Endothelial cell of umbilical vein (primary cell): ENCODE results near the gene VPS16. TPM values are rescaled to one million over a fixed set of nuclear protein-coding genes. Genes with fewer than 3 reads are reported as not detected.

Experiments used
- BruUV-seq: library from RNA; stranded (reverse); fragments of 400-500 nt; replicated peaks from 2 replicates; lab custom pipeline; 2021; lab: Mats Ljungman, UMichigan
- CTCF ChIA-PET: fragments of 300-600, 350-600 bp; sonication (Branson Sonifier 250); formaldehyde crosslinking; loops from one replicate; lab custom pipeline; 2021; ENCODE audit warnings: antibody characterized with exemption, inconsistent platforms; lab: Charles Lee
- POLR2A ChIA-PET: fragments of 300-600, 350-600 bp; sonication (Branson Sonifier 250); formaldehyde crosslinking; loops from one replicate; lab custom pipeline; 2021; ENCODE audit warnings: antibody characterized with exemption, inconsistent platforms; lab: Charles Lee
- DNase-seq: peaks from one replicate; pipeline ENCODE4 v3.0.0-alpha.2; 2011; ENCODE audit warnings: low read depth, low spot score
- FAIRE-seq: peaks from 2 replicates; lab custom pipeline; 2011; peaks lifted over from hg19 to GRCh38; lab: Jason Lieb, UNC
- H2AFZ ChIP-seq: 2 replicates; pipeline ENCODE4 v1.6.0; 2012; ENCODE audit warnings: low read depth, low read length, control low read depth, inconsistent platforms
- H3K27ac ChIP-seq: 2 replicates; pipeline ENCODE4 v1.5.1; 2011; ENCODE audit warnings: low read depth, mild to moderate bottlenecking, control low read depth, low read length, moderate library complexity; ENCODE audit not compliant: insufficient read depth
- H3K27me3 ChIP-seq, 2 experiments: 2 replicates each; pipeline versions ENCODE4 v1.6.0 to v1.6.1; 2011; ENCODE audit warnings: low read length in 2 of 2, mixed read lengths in 1 of 2; ENCODE audit not compliant: control insufficient read depth in 2 of 2, insufficient read depth in 2 of 2
- H3K36me3 ChIP-seq, 2 experiments: 2 replicates in 1 of 2; 3 replicates in 1 of 2; pipeline ENCODE4 v1.5.1; 2011; ENCODE audit warnings: low read length in 2 of 2, mild to moderate bottlenecking in 1 of 2, moderate library complexity in 1 of 2; ENCODE audit not compliant: control insufficient read depth in 2 of 2, insufficient read depth in 2 of 2; ENCODE audit errors: extremely low read depth in 1 of 2
- H3K4me1 ChIP-seq: 3 replicates; pipeline ENCODE4 v1.5.1; 2011; ENCODE audit warnings: mild to moderate bottlenecking, low read length; ENCODE audit not compliant: control insufficient read depth, insufficient read depth; ENCODE audit errors: extremely low read depth
- H3K4me2 ChIP-seq: 2 replicates; pipeline ENCODE4 v1.6.1; 2011; ENCODE audit warnings: low read length, control low read depth, mixed read lengths; ENCODE audit not compliant: insufficient read depth
- H3K4me3 ChIP-seq, 3 experiments: fragments of 200-600 bp in 1 of 3; sonication (generic), shearing (Covaris generic) in 1 of 3; replicated peaks in 1 of 3; 2 replicates each; pipeline ENCODE4 v1.5.1; 2011 to 2016; ENCODE audit warnings: control low read depth in 3 of 3, low read length in 3 of 3, mild to moderate bottlenecking in 2 of 3, inconsistent platforms in 1 of 3, low read depth in 1 of 3, moderate library complexity in 1 of 3; ENCODE audit not compliant: insufficient read depth in 1 of 3
- H3K79me2 ChIP-seq: 2 replicates; pipeline ENCODE4 v1.6.0; 2012; ENCODE audit warnings: low read length, inconsistent platforms; ENCODE audit not compliant: control insufficient read depth, insufficient read depth
- H3K9ac ChIP-seq: replicated peaks from 2 replicates; pipeline ENCODE3; 2011; ENCODE audit warnings: low read length, control low read depth; ENCODE audit not compliant: insufficient read depth; ENCODE audit errors: extremely low read depth
- H3K9me1 ChIP-seq: replicated peaks from 3 replicates; pipeline ENCODE4 v1.6.0; 2011; ENCODE audit warnings: mild to moderate bottlenecking, low read length; ENCODE audit not compliant: control insufficient read depth, insufficient read depth; ENCODE audit errors: extremely low read depth
- H3K9me3 ChIP-seq: replicated peaks from 2 replicates; pipeline ENCODE4 v1.5.1; 2012; ENCODE audit warnings: low read length, inconsistent platforms; ENCODE audit not compliant: control insufficient read depth, insufficient read depth
- H4K20me1 ChIP-seq: replicated peaks from 2 replicates; pipeline ENCODE3; 2011; ENCODE audit warnings: mild to moderate bottlenecking, low read length; ENCODE audit not compliant: control insufficient read depth, insufficient read depth; ENCODE audit errors: extremely low read depth
- CTCF ChIP-seq, 2 donors: IDR thresholded peaks; 1 replicate in 1 of 2; 2 replicates in 1 of 2; pipeline ENCODE4 v1.5.1; 2011; ENCODE audit warnings: low read length in 2 of 2, mild to moderate bottlenecking in 2 of 2, moderate library complexity in 2 of 2, control low read depth in 1 of 2, inconsistent platforms in 1 of 2, low read depth in 1 of 2; ENCODE audit not compliant: insufficient read depth in 1 of 2; ENCODE audit errors: extremely low read depth in 1 of 2
- FOS ChIP-seq: IDR thresholded peaks from 2 replicates; pipeline ENCODE4 v1.6.1; 2011; ENCODE audit warnings: mild to moderate bottlenecking, low read length, moderate library complexity, borderline replicate concordance; ENCODE audit not compliant: insufficient read depth
- GATA2 ChIP-seq: IDR thresholded peaks from 2 replicates; pipeline ENCODE4 v1.7.0; 2011; ENCODE audit warnings: low read depth, mild to moderate bottlenecking, moderate library complexity, mixed read lengths, low read length; ENCODE audit not compliant: insufficient read length, insufficient read depth
- JUN ChIP-seq: IDR thresholded peaks from 2 replicates; pipeline ENCODE4 v1.6.1; 2011; ENCODE audit warnings: borderline replicate concordance, low read depth; ENCODE audit not compliant: insufficient read length, insufficient read depth
- MAX ChIP-seq: IDR thresholded peaks from 2 replicates; pipeline ENCODE4 v1.6.1; 2011; ENCODE audit not compliant: insufficient read depth, insufficient read length
- MYC ChIP-seq: IDR thresholded peaks from one replicate; pipeline ENCODE4 v1.6.1; 2011; ENCODE audit warnings: mild to moderate bottlenecking, low read depth, low read length
- POLR2A ChIP-seq: IDR thresholded peaks from 2 replicates; pipeline ENCODE4 v1.6.1; 2012; ENCODE audit warnings: low read depth, mild to moderate bottlenecking, control low read depth, low read length
- POLR2AphosphoS5 ChIP-seq: IDR thresholded peaks from 2 replicates; pipeline ENCODE4 v1.6.1; 2012; ENCODE audit warnings: low read depth, mild to moderate bottlenecking, control low read depth, low read length, moderate library complexity; ENCODE audit not compliant: insufficient read depth
- dilution Hi-C: fragments of 300-500 bp; cut with MboI; formaldehyde crosslinking; loops from one replicate; pipeline ENCODE4 v1.15.0; 2019; ENCODE audit warnings: low sequenced_read_pairs; ENCODE audit not compliant: extremely low pct_ligation_motif_present
- intact Hi-C: fragments of 100-400 bp; cut with micrococcal nuclease; formaldehyde crosslinking; loops from one replicate; pipeline ENCODE4 v1.10.0; 2022
- polyA plus RNA-seq, 4 experiments: library from polyadenylated mRNA; depleted of rRNA in 3 of 4; stranded (reverse) in 3 of 4; unstranded in 1 of 4; fragments of >200 nt; gene quantifications; 2 replicates each; pipeline versions ENCODE4 v1.2.1 to v1.2.3, GENCODE V29; 2011 to 2012; ENCODE audit warnings: missing spikeins in 1 of 4
- total RNA-seq: library from RNA; stranded (reverse); gene quantifications from 2 replicates; pipeline ENCODE4 v1.2.3, GENCODE V29; 2021

Gene VPS16
- total and polyA plus RNA-seq, 2 donors (not counting 3 experiments of a cell fraction or from before 2014, with no cell fraction given) = 37.6 to 42.3 TPM

- CTCF ChIA-PET = no interaction called here
- FAIRE-seq (no peak), DNase-seq (no peak)
- H3K9ac ChIP-seq = no peak overlapping the region
- no peaks in the 10 kb centered on the region for H3K9me3 ChIP-seq
- H3K79me2 ChIP-seq = no peaks in the 10 kb centered on the region
- BruUV-seq = no TSS peak
- H3K4me3 ChIP-seq = no peak overlapping the region
- dilution Hi-C loops (no loop called here), intact Hi-C loops (no loop called here)
- H3K36me3 ChIP-seq = no peaks in the 10 kb centered on the region
- no peak overlapping the region for H2AFZ ChIP-seq
- H3K27ac ChIP-seq = no peak overlapping the region
- POLR2A ChIA-PET = no interaction called here
- H3K4me1 ChIP-seq = no peaks in the 10 kb centered on the region
- no peaks in the 10 kb centered on the region for H4K20me1 ChIP-seq
- H3K4me2 ChIP-seq = no peak overlapping the region
- peaks cover 17 to 42% of the 10 kb centered on the region in 2 experiments for H3K27me3 ChIP-seq
- TF ChIP-seq GATA2 = no peak
- TF ChIP-seq POLR2AphosphoS5 = no peak
- TF ChIP-seq FOS = no peak
- TF ChIP-seq CTCF (IDR thresholded peaks at IDR 0.05; ENCODE audit: extremely low read depth in 1 of 2, insufficient read depth in 1 of 2, low read depth in 1 of 2, low read length in 2 of 2) = no peak
- TF ChIP-seq MAX = no peak
- TF ChIP-seq JUN = no peak
- TF ChIP-seq POLR2A = no peak
- TF ChIP-seq MYC = no peak
- H3K9me1 ChIP-seq = no peaks in the 10 kb centered on the region
Observed at GRCh38 chr20:2825761-2826160, 14.8 kb upstream of the VPS16 start.
